Measurements from ENCODE around the gene MSH3. TPM values are rescaled to one million over a fixed set of nuclear protein-coding genes. Genes with fewer than 3 reads are reported as not detected.

Gene MSH3
- total RNA-seq, 2 donors from 2014 or later, result 9.2 to 10.9 TPM

DNA sequence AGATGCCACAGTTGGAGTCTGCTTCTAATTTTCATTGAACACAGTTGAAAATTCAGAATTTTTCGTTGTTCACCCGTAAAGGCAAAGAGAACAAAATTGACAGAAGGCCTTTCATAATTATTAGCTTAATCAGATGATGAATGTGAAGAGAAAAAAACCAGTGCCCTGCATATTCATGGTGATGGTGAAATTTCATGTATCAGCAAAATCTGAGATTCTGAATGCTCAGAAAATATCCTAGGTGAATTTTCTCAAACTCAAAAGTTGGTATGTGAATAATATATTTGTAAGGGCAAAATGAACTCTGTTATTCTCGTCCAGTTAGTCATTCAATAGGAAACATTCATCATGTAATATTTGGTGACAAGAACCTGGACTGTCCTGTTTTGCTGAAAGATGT, 136.2 kb downstream of the MSH3 start:
- ATAC-seq (no peak), DNase-seq (no peak)
- intact Hi-C loops (cut with DNase I), result no loop called here
- Histone ChIP-seq H3K36me3 (replicated peaks in 1 of 2; ENCODE audit: insufficient read depth in 1 of 2, low read depth in 2 of 2) (peaks cover 4 to 6% of the 10 kb centered on the region in 2 donors), H3K27me3 (no peaks in the 10 kb centered on the region), H3K27ac (no peak overlapping the region), H3K4me1 (no peaks in the 10 kb centered on the region), H3K9me3 (no peaks in the 10 kb centered on the region), H3K4me3 (no peak overlapping the region)
- WGBS, 2 donors, result 83 to 86% methylated on average over 3 of the region's 3 CpGs
- no peak for TF ChIP-seq POLR2A (IDR thresholded peaks at IDR 0.05)
- TF ChIP-seq, protein P1, sequence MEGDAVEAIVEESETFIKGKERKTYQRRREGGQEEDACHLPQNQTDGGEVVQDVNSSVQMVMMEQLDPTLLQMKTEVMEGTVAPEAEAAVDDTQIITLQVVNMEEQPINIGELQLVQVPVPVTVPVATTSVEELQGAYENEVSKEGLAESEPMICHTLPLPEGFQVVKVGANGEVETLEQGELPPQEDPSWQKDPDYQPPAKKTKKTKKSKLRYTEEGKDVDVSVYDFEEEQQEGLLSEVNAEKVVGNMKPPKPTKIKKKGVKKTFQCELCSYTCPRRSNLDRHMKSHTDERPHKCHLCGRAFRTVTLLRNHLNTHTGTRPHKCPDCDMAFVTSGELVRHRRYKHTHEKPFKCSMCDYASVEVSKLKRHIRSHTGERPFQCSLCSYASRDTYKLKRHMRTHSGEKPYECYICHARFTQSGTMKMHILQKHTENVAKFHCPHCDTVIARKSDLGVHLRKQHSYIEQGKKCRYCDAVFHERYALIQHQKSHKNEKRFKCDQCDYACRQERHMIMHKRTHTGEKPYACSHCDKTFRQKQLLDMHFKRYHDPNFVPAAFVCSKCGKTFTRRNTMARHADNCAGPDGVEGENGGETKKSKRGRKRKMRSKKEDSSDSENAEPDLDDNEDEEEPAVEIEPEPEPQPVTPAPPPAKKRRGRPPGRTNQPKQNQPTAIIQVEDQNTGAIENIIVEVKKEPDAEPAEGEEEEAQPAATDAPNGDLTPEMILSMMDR (IDR thresholded peaks at IDR 0.05), result no peak

DNA sequence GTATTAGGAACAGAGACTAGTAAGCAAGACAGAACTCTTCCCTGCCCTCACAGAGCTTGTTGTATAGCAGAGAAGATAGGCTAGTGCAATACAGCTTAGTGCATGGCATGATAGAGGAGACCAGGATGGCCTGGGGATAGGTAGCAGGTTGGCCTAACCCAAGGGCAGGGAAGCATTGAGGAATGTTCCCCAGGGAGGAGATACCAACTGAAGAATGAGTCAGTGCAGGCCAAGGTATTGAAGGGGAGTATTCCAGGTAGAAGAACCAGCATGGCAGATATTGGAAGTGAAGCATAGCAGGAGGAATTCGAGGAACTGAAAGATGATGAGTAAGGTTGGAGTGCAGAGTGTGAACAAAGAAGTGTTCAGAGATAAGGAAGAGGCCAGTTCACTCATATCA, 138.9 kb downstream of the MSH3 start:
- Histone ChIP-seq H3K36me3 (replicated peaks in 1 of 2; ENCODE audit: insufficient read depth in 1 of 2, low read depth in 2 of 2) (peaks cover 4 to 6% of the 10 kb centered on the region in 2 donors), H3K9me3 (no peaks in the 10 kb centered on the region), H3K27ac (no peak overlapping the region), H3K27me3 (no peaks in the 10 kb centered on the region), H3K4me3 (no peak overlapping the region), H3K4me1 (peaks cover 5% of the 10 kb centered on the region)
- ATAC-seq (no peak), DNase-seq (no peak)
- WGBS, 2 donors, result 88 to 93% methylated on average over 1 of the region's 1 CpG
- no peak for TF ChIP-seq POLR2A (IDR thresholded peaks at IDR 0.05)
- TF ChIP-seq, protein P1 (IDR thresholded peaks at IDR 0.05), result no peak
- intact Hi-C loops (cut with DNase I), result no loop called here

DNA sequence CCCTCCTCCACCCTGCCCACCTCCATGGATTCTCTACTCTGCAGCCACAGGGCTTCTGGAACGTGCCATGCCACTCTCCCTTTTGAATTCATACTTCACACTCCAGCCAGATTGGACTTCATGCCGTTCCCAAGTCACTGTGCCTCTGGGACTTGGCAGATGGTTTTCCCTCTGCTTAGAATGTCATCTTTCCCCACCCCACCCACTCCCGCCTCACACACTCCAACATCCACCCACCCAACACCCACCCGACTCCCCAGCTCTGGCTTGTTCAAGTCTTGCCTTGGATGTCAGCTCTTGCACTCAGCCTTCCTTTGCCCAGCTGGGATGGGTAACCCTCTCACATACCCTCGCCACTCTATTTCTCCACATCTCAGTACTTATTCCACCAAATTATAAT, 142.4 kb downstream of the MSH3 start:
- intact Hi-C loops (cut with DNase I), result no loop called here
- Histone ChIP-seq H3K36me3 (replicated peaks in 1 of 2; ENCODE audit: insufficient read depth in 1 of 2, low read depth in 2 of 2) (peaks cover 4 to 6% of the 10 kb centered on the region in 2 donors), H3K27me3 (no peaks in the 10 kb centered on the region), H3K4me1 (peaks cover 12% of the 10 kb centered on the region), H3K27ac (no peak overlapping the region), H3K9me3 (no peaks in the 10 kb centered on the region), H3K4me3 (no peak overlapping the region)
- TF ChIP-seq POLR2A (IDR thresholded peaks at IDR 0.05), result no peak
- TF ChIP-seq, protein P1 (IDR thresholded peaks at IDR 0.05), result no peak
- 94 to 96% methylated on average over 5 of the region's 5 CpGs for WGBS, 2 donors
- no peak for DNase-seq
- ATAC-seq, result no peak

DNA sequence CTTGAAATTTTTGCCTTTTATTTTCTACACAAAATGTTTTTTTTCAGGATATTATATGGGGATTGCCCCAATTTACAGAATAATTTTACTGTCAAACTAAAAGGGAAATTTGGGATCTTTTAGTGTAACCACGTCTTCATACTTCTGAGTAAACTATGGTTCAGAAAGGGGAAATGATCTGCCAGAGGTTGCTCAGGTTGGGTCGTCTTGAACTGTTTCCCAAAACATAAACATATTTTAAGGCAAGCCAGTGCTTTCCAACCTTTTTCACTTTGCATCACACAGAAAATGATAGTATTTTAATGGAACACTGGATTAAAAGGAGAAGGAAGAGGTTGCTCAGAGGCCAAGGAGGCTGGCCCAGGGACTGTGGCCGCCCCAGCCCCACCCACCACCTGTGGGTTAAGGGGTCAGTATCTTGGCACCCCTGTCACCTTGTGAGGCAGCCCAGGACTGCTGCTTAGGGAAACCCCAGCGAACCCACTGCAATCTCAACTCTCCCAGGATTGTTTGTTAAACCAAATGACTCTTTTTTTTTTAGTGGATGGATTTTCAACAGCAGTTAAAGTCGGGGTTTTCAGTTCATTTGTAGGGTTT, 143.1 kb downstream of the MSH3 start:
- Histone ChIP-seq H3K27me3 (no peaks in the 10 kb centered on the region), H3K4me3 (no peak overlapping the region), H3K27ac (no peak overlapping the region), H3K4me1 (peaks cover 12% of the 10 kb centered on the region), H3K36me3 (replicated peaks in 1 of 2; ENCODE audit: insufficient read depth in 1 of 2, low read depth in 2 of 2) (peaks cover 4 to 6% of the 10 kb centered on the region in 2 donors), H3K9me3 (no peaks in the 10 kb centered on the region)
- 85 to 89% methylated on average over 5 of the region's 5 CpGs for WGBS, 2 donors
- ATAC-seq, result no peak
- DNase-seq, result no peak
- TF ChIP-seq, protein P1 (IDR thresholded peaks at IDR 0.05), result no peak
- TF ChIP-seq POLR2A (IDR thresholded peaks at IDR 0.05), result no peak
- intact Hi-C loops (cut with DNase I), result no loop called here

DNA sequence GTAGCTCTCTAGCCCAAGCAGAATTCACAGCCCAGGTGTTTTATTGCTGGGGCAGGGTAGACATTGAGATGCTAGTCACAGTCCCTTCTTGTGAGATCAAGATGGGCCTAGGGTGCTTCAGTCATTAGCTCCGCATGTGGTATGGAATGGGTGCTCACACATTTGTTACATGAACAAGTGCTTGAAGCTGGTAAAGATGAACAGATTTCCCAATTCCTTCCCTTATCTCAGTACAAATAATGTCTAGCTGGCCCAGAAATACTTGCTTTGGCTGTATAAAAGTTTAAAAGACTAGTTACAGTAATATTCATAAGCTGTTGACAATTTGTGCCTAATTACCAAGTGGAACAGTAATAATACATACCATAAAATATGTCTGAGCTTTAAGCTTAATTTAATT, 143.7 kb downstream of the MSH3 start:
- ATAC-seq, result no peak
- TF ChIP-seq, protein P1 (IDR thresholded peaks at IDR 0.05), result no peak
- TF ChIP-seq POLR2A (IDR thresholded peaks at IDR 0.05), result no peak
- H3K27ac ChIP-seq, result no peak overlapping the region
- peaks cover 12% of the 10 kb centered on the region for H3K4me1 ChIP-seq
- WGBS, 2 donors, result 80 to 95% methylated on average over 1 of the region's 1 CpG
- intact Hi-C loops (cut with DNase I), result no loop called here
- H3K4me3 ChIP-seq, result no peak overlapping the region
- no peaks in the 10 kb centered on the region for H3K27me3 ChIP-seq
- DNase-seq, result no peak
- no peaks in the 10 kb centered on the region for H3K9me3 ChIP-seq
- peaks cover 3 to 4% of the 10 kb centered on the region in 2 donors for H3K36me3 ChIP-seq (replicated peaks in 1 of 2; ENCODE audit: insufficient read depth in 1 of 2, low read depth in 2 of 2)

All from body of pancreas (tissue), 4 donors.